H1 (cell line): ENCODE results near the gene PLXNB1. TPM values are rescaled to one million over a fixed set of nuclear protein-coding genes. Genes with fewer than 3 reads are reported as not detected.
A peak's percentile ranks its signal among the peaks of the same experiment; 100 is the strongest.

Source experiments
- CTCF ChIA-PET: fragments of 300-600 bp; sonication (Branson Sonifier 250); formaldehyde crosslinking; loops from one replicate; lab custom pipeline; 2021; ENCODE audit not compliant: partially characterized antibody; lab: Charles Lee
- POLR2A ChIA-PET: fragments of 300-600 bp; sonication (Branson Sonifier 250); formaldehyde crosslinking; loops from one replicate; lab custom pipeline; 2021; ENCODE audit warnings: inconsistent platforms; ENCODE audit not compliant: partially characterized antibody; lab: Charles Lee
- DNase-seq, 2 experiments: peaks; one replicate each; pipeline versions ENCODE4 v3.0.0 to v3.0.0-alpha.2; 2010 to 2022; ENCODE audit warnings: low spot score in 2 of 2, low read depth in 1 of 2, mixed read lengths in 1 of 2
- FAIRE-seq: peaks from 2 replicates; lab custom pipeline; 2011; peaks lifted over from hg19 to GRCh38; lab: Jason Lieb, UNC
- H2AFZ ChIP-seq: 2 replicates; pipeline ENCODE4 v1.8.1; 2012; ENCODE audit warnings: low read length, inconsistent platforms
- H2AK5ac ChIP-seq: 2 replicates; pipeline ENCODE4 v1.6.1; 2013; ENCODE audit warnings: low read depth, low read length
- H2BK120ac ChIP-seq: replicated peaks from 2 replicates; pipeline ENCODE3; 2013; ENCODE audit warnings: low read depth, low read length, inconsistent platforms
- H2BK12ac ChIP-seq: 2 replicates; pipeline ENCODE4 v1.6.1; 2013; ENCODE audit warnings: low read depth, low read length
- H2BK15ac ChIP-seq: 2 replicates; pipeline ENCODE4 v1.6.1; 2013; ENCODE audit warnings: low read length
- H2BK20ac ChIP-seq: 2 replicates; pipeline ENCODE4 v1.6.1; 2013; ENCODE audit warnings: low read length
- H2BK5ac ChIP-seq: 2 replicates; pipeline ENCODE4 v1.6.1; 2013; ENCODE audit warnings: low read depth, low read length
- H3K14ac ChIP-seq: 2 replicates; pipeline ENCODE4 v1.6.1; 2013; ENCODE audit warnings: inconsistent platforms; ENCODE audit not compliant: insufficient read length
- H3K18ac ChIP-seq: 2 replicates; pipeline ENCODE4 v1.6.1; 2013; ENCODE audit warnings: low read length; ENCODE audit errors: extremely low read depth
- H3K23ac ChIP-seq: 2 replicates; pipeline ENCODE4 v1.6.1; 2013; ENCODE audit warnings: inconsistent platforms; ENCODE audit not compliant: insufficient read length
- H3K23me2 ChIP-seq: 2 replicates; pipeline ENCODE4 v1.6.1; 2013; ENCODE audit warnings: low read depth, low read length
- H3K27ac ChIP-seq: 2 replicates; pipeline ENCODE4 v1.6.1; 2011; ENCODE audit warnings: low read depth, low read length, inconsistent platforms
- H3K27me3 ChIP-seq, 4 experiments: replicated peaks in 1 of 4; 1 replicate in 1 of 4; 2 replicates in 3 of 4; pipeline versions ENCODE4 v1.6.1 to v1.8.1; 2011 to 2013; ENCODE audit warnings: low read length in 3 of 4, mild to moderate bottlenecking in 3 of 4, inconsistent platforms in 2 of 4, mixed read lengths in 2 of 4, moderate library complexity in 1 of 4; ENCODE audit not compliant: control insufficient read depth in 3 of 4, insufficient read depth in 3 of 4; ENCODE audit errors: extremely low read depth in 1 of 4
- H3K36me3 ChIP-seq, 4 experiments: 2 replicates each; pipeline versions ENCODE4 v1.6.1 to v1.8.1; 2011 to 2013; ENCODE audit warnings: mild to moderate bottlenecking in 4 of 4, low read length in 3 of 4, moderate library complexity in 2 of 4, control low read depth in 1 of 4, inconsistent platforms in 1 of 4; ENCODE audit not compliant: insufficient read depth in 4 of 4, control insufficient read depth in 2 of 4
- H3K4ac ChIP-seq: replicated peaks from 2 replicates; pipeline ENCODE3; 2013; ENCODE audit warnings: low read length, low read depth, mixed read lengths, inconsistent platforms; ENCODE audit not compliant: insufficient read length
- H3K4me1 ChIP-seq, 4 experiments: replicated peaks in 1 of 4; 1 replicate in 1 of 4; 2 replicates in 3 of 4; pipeline versions ENCODE4 v1.6.1 to v1.8.1; 2011 to 2013; ENCODE audit warnings: low read length in 3 of 4, inconsistent platforms in 2 of 4, mixed read lengths in 1 of 4; ENCODE audit not compliant: insufficient read depth in 4 of 4, control insufficient read depth in 3 of 4
- H3K4me2 ChIP-seq, 2 experiments: 2 replicates each; pipeline versions ENCODE4 v1.6.1 to v1.8.1; 2011 to 2013; ENCODE audit warnings: low read depth in 2 of 2, low read length in 2 of 2, control low read depth in 1 of 2, inconsistent platforms in 1 of 2, mild to moderate bottlenecking in 1 of 2; ENCODE audit not compliant: insufficient read depth in 1 of 2
- H3K4me3 ChIP-seq, 4 experiments: fragments of 200-600, 300-600 bp in 1 of 4; sonication (generic), shearing (Covaris generic), sonication (Bioruptor Twin) in 1 of 4; 2 replicates each; pipeline versions ENCODE4 v1.5.1 to v1.8.1; 2011 to 2016; ENCODE audit warnings: low read length in 4 of 4, low read depth in 3 of 4, control low read depth in 2 of 4, inconsistent platforms in 2 of 4, mild to moderate bottlenecking in 2 of 4, mixed read lengths in 1 of 4, moderate library complexity in 1 of 4; ENCODE audit not compliant: insufficient read depth in 2 of 4; ENCODE audit errors: extremely low read depth in 1 of 4
- H3K56ac ChIP-seq: replicated peaks from 2 replicates; pipeline ENCODE3; 2013; ENCODE audit warnings: low read depth, mild to moderate bottlenecking, mixed read lengths, low read length, inconsistent platforms; ENCODE audit not compliant: insufficient read length
- H3K79me1 ChIP-seq: 2 replicates; pipeline ENCODE4 v1.6.1; 2013; ENCODE audit warnings: low read depth, low read length, control low read depth
- H3K79me2 ChIP-seq, 2 experiments: 2 replicates each; pipeline versions ENCODE4 v1.6.1 to v1.8.1; 2012 to 2013; ENCODE audit warnings: low read length in 2 of 2, mild to moderate bottlenecking in 2 of 2, inconsistent platforms in 1 of 2; ENCODE audit not compliant: insufficient read depth in 2 of 2, control insufficient read depth in 1 of 2
- H3K9ac ChIP-seq, 4 experiments: replicated peaks in 1 of 4; 1 replicate in 1 of 4; 2 replicates in 3 of 4; pipeline versions ENCODE4 v1.6.1 to v1.8.1; 2011 to 2013; ENCODE audit warnings: low read depth in 3 of 4, low read length in 3 of 4, control low read depth in 2 of 4, mild to moderate bottlenecking in 2 of 4, moderate library complexity in 2 of 4, inconsistent platforms in 1 of 4; ENCODE audit errors: extremely low read depth in 1 of 4
- H3K9me3 ChIP-seq, 2 experiments: 2 replicates each; pipeline versions ENCODE4 v1.6.1 to v1.8.1; 2012 to 2013; ENCODE audit warnings: mild to moderate bottlenecking in 2 of 2, moderate library complexity in 2 of 2, control low read depth in 1 of 2, inconsistent platforms in 1 of 2, low read depth in 1 of 2, low read length in 1 of 2, mixed read lengths in 1 of 2; ENCODE audit not compliant: insufficient read depth in 2 of 2
- H4K20me1 ChIP-seq, 2 experiments: replicated peaks in 1 of 2; 2 replicates each; pipeline versions ENCODE3 to v1.8.1; 2011 to 2013; ENCODE audit warnings: inconsistent platforms in 2 of 2, low read length in 2 of 2, mild to moderate bottlenecking in 1 of 2; ENCODE audit not compliant: insufficient read depth in 2 of 2, control insufficient read depth in 1 of 2
- H4K5ac ChIP-seq: 2 replicates; pipeline ENCODE4 v1.6.1; 2013; ENCODE audit warnings: low read length, low read depth, mixed read lengths, inconsistent platforms; ENCODE audit not compliant: insufficient read length
- H4K8ac ChIP-seq: 2 replicates; pipeline ENCODE4 v1.8.0; 2013; ENCODE audit warnings: mild to moderate bottlenecking, moderate library complexity, low read length, inconsistent platforms; ENCODE audit not compliant: insufficient read depth; ENCODE audit errors: extremely low read depth
- H4K91ac ChIP-seq: replicated peaks from 2 replicates; pipeline ENCODE3; 2013; ENCODE audit warnings: low read length, mixed read lengths, inconsistent platforms; ENCODE audit not compliant: insufficient read length
- CREB1 ChIP-seq: IDR thresholded peaks from 2 replicates; pipeline ENCODE4 v1.6.1; 2012; ENCODE audit warnings: inconsistent platforms
- HDAC2 ChIP-seq, 2 experiments: fragments of 300-600 bp in 1 of 2; sonication (generic) in 1 of 2; IDR thresholded peaks; 2 replicates each; pipeline ENCODE4 v1.6.1; 2011 to 2012; ENCODE audit warnings: low read depth in 2 of 2, low read length in 2 of 2, mild to moderate bottlenecking in 2 of 2, moderate library complexity in 2 of 2, borderline replicate concordance in 1 of 2, inconsistent platforms in 1 of 2
- TAF1 ChIP-seq: IDR thresholded peaks from 2 replicates; pipeline ENCODE4 v1.6.1; 2011; ENCODE audit warnings: mild to moderate bottlenecking, low read depth, low read length
- TBP ChIP-seq: IDR thresholded peaks from 2 replicates; pipeline ENCODE4 v1.6.1; 2011; ENCODE audit warnings: low read depth, low read length, improper control_type of control experiment
- TCF12 ChIP-seq: IDR thresholded peaks from 2 replicates; pipeline ENCODE4 v1.6.1; 2011; ENCODE audit warnings: low read depth, mild to moderate bottlenecking, low read length
- WGBS, 2 experiments: shearing (Covaris generic) in 1 of 2; methylation state at CpG; one replicate each; pipeline versions ENCODE4 v1.1.6 to v1.1.7; 2013 to 2015; ENCODE audit warnings: low lambda C conversion rate in 2 of 2, mixed read lengths in 2 of 2, inconsistent platforms in 1 of 2, low coverage in 1 of 2, missing lambda C conversion rate in 1 of 2; ENCODE audit not compliant: insufficient replicate concordance in 2 of 2, insufficient coverage in 1 of 2, insufficient read length in 1 of 2; ENCODE audit errors: extremely low coverage in 1 of 2, missing lambda C conversion rate in 1 of 2; 5-methylcytosine and 5-hydroxymethylcytosine counted together
- polyA plus RNA-seq, 7 experiments: library from polyadenylated mRNA; depleted of rRNA in 3 of 7; stranded (reverse) in 5 of 7; unstranded in 2 of 7; fragments of >200 nt in 5 of 7; fragments of 200-250 nt in 2 of 7; gene quantifications; 1 replicate in 5 of 7; 2 replicates in 1 of 7; 4 replicates in 1 of 7; pipeline versions ENCODE4 v1.2.1 to v1.2.3, GENCODE V29; 2011 to 2013; ENCODE audit warnings: missing spikeins in 2 of 7, mixed read lengths in 2 of 7
- total RNA-seq: library from RNA; stranded (reverse); fragmentation: NEBNext Ultra II Directional; extraction: Animal tissue kit (Norgen Biotek cat#: 25700); gene quantifications from 2 replicates; pipeline ENCODE4 v1.2.1, GENCODE V29; 2021
- TF ChIP-seq, protein P1 (sequence below), 3 experiments: IDR thresholded peaks; 1 replicate in 2 of 3; 2 replicates in 1 of 3; pipeline versions ENCODE4 v1.5.1 to v1.6.1; 2011; ENCODE audit warnings: low read length in 3 of 3, mild to moderate bottlenecking in 3 of 3, inconsistent platforms in 2 of 3, low read depth in 1 of 3, moderate library complexity in 1 of 3; ENCODE audit not compliant: insufficient read depth in 1 of 3; ENCODE audit errors: control extremely low read depth in 1 of 3

Gene PLXNB1
- total and polyA plus RNA-seq, 2 of the 8 experiments (the other 6 are each of a cell fraction or from before 2014, with no cell fraction given), result 109 to 114 TPM

DNA sequence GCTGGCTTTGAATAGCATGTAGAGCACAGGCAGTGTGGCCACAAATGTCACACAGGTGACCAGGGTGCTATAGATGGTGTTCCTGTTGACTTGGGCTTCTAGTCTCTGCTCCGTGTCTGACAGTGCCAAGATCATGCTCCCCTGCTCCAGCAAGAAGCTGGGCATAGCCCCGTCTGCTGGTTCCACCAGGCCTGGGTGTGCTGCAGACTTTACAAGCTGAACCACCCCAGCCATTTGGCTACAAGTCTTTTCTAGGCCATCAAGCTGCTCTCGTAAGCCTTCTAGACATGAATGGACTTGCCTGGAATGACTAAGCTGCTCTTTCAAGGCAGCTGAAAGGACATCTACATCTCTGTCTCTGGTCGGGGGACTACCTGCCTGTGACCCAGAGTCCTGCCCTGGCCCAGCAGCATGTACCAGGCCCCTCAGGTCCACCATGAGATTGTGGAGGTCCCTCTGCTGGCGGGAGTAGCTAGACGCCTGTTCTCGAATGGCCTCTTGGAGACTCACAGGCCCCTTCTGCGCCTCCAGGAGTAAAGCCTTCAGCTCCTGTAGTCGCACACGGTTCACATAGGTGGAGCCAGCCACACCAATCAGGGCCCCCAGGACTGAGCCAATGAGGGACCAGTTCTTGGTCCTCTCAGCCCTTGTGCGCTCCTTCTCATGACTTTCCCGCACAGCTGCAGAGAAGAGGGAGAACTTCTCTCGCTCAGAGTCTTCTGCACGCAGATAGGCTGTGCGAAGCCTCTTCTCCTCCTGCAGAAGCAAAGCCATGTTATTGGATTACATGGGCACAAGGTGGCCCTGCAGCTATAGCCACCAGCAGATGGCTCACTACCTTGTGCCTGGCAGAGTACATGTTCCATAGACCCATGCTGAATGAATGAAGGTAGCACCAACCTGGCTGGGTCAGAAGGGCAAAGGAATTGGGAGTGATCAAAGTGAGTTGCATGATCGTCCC lies 2.8 kb upstream of the PLXNB1 start:
- H3K4me2 ChIP-seq, result no peak overlapping the region
- TF ChIP-seq CREB1 (0 out of 2 replicates have a peak, but pooled peaks have one; percentile 49), TBP (0 out of 2 replicates have a peak, but pooled peaks have one; percentile 46), TAF1 (0 out of 2 replicates have a peak, but pooled peaks have one; percentile 38), TCF12 (no peak), HDAC2 (IDR thresholded peaks at IDR 0.05; ENCODE audit: borderline replicate concordance in 1 of 2, low read depth in 2 of 2, low read length in 2 of 2) (no peak)
- TF ChIP-seq, protein P1, sequence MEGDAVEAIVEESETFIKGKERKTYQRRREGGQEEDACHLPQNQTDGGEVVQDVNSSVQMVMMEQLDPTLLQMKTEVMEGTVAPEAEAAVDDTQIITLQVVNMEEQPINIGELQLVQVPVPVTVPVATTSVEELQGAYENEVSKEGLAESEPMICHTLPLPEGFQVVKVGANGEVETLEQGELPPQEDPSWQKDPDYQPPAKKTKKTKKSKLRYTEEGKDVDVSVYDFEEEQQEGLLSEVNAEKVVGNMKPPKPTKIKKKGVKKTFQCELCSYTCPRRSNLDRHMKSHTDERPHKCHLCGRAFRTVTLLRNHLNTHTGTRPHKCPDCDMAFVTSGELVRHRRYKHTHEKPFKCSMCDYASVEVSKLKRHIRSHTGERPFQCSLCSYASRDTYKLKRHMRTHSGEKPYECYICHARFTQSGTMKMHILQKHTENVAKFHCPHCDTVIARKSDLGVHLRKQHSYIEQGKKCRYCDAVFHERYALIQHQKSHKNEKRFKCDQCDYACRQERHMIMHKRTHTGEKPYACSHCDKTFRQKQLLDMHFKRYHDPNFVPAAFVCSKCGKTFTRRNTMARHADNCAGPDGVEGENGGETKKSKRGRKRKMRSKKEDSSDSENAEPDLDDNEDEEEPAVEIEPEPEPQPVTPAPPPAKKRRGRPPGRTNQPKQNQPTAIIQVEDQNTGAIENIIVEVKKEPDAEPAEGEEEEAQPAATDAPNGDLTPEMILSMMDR (IDR thresholded peaks at IDR 0.05; ENCODE audit: control extremely low read depth in 1 of 3, insufficient read depth in 1 of 3, low read depth in 1 of 3, low read length in 3 of 3), result peak in 2 of 3 experiments; percentile 43 to 73; a peak in 3 of 4 replicates

More for the DNA sequence above, 2.8 kb upstream of the PLXNB1 start:
- DNase-seq, result no peak
- Histone ChIP-seq H4K8ac (no peak overlapping the region), H2BK15ac (0 out of 2 replicates have a peak overlapping the region, but pooled peaks have one; percentile 8), H3K9ac (no peak overlapping the region; a peak in 2 of 7 replicates), H3K18ac (no peak overlapping the region), H3K9me3 (no peaks in the 10 kb centered on the region), H2BK5ac (peak overlapping the region; percentile 37; the same call in 1 of the 2 replicates), H3K56ac (no peak overlapping the region), H3K4me1 (peaks cover 7 to 18% (median 14%) of the 10 kb centered on the region in 4 experiments), H3K4ac (peak overlapping the region; percentile 15), H3K14ac (no peak overlapping the region), H3K4me3 (no peak overlapping the region), H4K20me1 (peaks cover 2 to 4% of the 10 kb centered on the region in 2 experiments), H3K23me2 (peaks cover 6% of the 10 kb centered on the region; the same call in 1 of the 2 replicates), H3K79me2 (peaks cover 8 to 33% of the 10 kb centered on the region in 2 experiments), H2BK120ac (peak overlapping the region; percentile 1), H3K79me1 (peaks cover 4% of the 10 kb centered on the region), H2AK5ac (no peak overlapping the region; the same call in 1 of the 2 replicates), H3K36me3 (peaks cover 4 to 26% (median 12%) of the 10 kb centered on the region in 4 experiments; a peak in 6 of 8 replicates), H3K27me3 (no peaks in the 10 kb centered on the region), H4K5ac (no peak overlapping the region), H4K91ac (no peak overlapping the region), H2AFZ (no peak overlapping the region), H3K23ac (no peak overlapping the region), H3K27ac (peak overlapping the region; percentile 42), H2BK20ac (no peak overlapping the region), H2BK12ac (no peak overlapping the region)
- FAIRE-seq, result peak; percentile 55
- WGBS, 2 experiments, result 85% methylated on average over 16 of the region's 16 CpGs; no CpG with 5 or more reads in 1 of the 2 experiments
- ChIA-PET CTCF (interaction anchor here (0.6 to 7.7 kb wide), 43 partner anchors 10 to 509 kb away, joined by 3 to 220 read pairs (median 4); partner anchors contain the start of genes ATRIP, FBXW12 and SHISA5), POLR2A (interaction anchor here (0.6 to 31.5 kb wide), 12 partner anchors 10 to 891 kb away, joined by 3 to 650 read pairs (median 4); partner anchors contain the start of genes ATRIP, CCDC51, TMA7 and ZNF589)
